Measurements from ENCODE around the gene KCNAB1.
"Not testable (repeated sequence)": the region's sequence is repeated elsewhere in the genome, so short reads cannot be mapped to it uniquely, and the experiment has no call there.

DNA sequence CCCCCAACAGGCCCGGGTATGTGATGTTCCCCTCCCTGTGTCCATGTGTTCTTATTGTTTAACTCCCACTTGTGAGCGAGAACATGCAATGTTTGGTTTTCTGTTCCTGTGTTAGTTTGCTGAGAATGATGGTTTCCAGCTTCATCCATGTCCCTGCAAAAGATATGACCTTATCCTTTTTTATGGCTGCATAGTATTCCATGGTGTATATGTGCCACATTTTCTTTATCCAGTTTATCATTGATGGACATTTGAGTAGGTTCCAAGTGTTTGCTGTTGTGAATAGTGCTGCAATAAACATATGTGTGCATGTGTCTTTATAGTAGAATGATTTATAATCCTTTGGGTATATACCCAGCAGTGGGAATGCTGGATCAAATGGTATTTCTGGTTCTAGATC is 74.6 kb downstream of the KCNAB1 start:
- TF ChIP-seq, protein P1, sequence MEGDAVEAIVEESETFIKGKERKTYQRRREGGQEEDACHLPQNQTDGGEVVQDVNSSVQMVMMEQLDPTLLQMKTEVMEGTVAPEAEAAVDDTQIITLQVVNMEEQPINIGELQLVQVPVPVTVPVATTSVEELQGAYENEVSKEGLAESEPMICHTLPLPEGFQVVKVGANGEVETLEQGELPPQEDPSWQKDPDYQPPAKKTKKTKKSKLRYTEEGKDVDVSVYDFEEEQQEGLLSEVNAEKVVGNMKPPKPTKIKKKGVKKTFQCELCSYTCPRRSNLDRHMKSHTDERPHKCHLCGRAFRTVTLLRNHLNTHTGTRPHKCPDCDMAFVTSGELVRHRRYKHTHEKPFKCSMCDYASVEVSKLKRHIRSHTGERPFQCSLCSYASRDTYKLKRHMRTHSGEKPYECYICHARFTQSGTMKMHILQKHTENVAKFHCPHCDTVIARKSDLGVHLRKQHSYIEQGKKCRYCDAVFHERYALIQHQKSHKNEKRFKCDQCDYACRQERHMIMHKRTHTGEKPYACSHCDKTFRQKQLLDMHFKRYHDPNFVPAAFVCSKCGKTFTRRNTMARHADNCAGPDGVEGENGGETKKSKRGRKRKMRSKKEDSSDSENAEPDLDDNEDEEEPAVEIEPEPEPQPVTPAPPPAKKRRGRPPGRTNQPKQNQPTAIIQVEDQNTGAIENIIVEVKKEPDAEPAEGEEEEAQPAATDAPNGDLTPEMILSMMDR (conservative IDR thresholded peaks at IDR 0.05; ENCODE audit: low read depth, low read length) = not testable (repeated sequence)
- TF ChIP-seq EZH2 (IDR thresholded peaks at IDR 0.05; ENCODE audit: borderline replicate concordance, low read depth, low read length, poor library complexity, severe bottlenecking) = not testable (repeated sequence)
